ENCODE measurements around the gene FRY.

Gene FRY

GRCh38 chr13:32316501-32316900 lies 284.9 kb downstream of the FRY start:
- no peak for DNase-seq

GRCh38 chr13:32317716-32318465 lies 286.3 kb downstream of the FRY start:
- no peak for DNase-seq

- DNase-seq = no peak
Observed at GRCh38 chr13:32320528-32320927, 289.0 kb downstream of the FRY start.

- no peak for DNase-seq
Observed at GRCh38 chr13:32323912-32324311, 292.3 kb downstream of the FRY start.

- no peak for DNase-seq
Observed at GRCh38 chr13:32330441-32330840, 298.9 kb downstream of the FRY start.

- no peak for DNase-seq
Observed at GRCh38 chr13:32334671-32335070, 303.1 kb downstream of the FRY start.

- DNase-seq = no peak
Observed at GRCh38 chr13:32340914-32341313, 309.3 kb downstream of the FRY start.

- no peak for DNase-seq
Observed at GRCh38 chr13:32347651-32348050, 316.1 kb downstream of the FRY start.
